CD4-positive, alpha-beta T cell treated with Interleukin-17A for 4 hours (primary cell): ENCODE data around the gene EXD3.
A peak's percentile ranks its signal among the peaks of the same experiment; 100 is the strongest.

ENCODE experiments used
- DNase-seq: peaks from one replicate; pipeline ENCODE4 v3.0.0-alpha.2; 2020; ENCODE audit warnings: mixed read lengths

The EXD3 gene

DNA sequence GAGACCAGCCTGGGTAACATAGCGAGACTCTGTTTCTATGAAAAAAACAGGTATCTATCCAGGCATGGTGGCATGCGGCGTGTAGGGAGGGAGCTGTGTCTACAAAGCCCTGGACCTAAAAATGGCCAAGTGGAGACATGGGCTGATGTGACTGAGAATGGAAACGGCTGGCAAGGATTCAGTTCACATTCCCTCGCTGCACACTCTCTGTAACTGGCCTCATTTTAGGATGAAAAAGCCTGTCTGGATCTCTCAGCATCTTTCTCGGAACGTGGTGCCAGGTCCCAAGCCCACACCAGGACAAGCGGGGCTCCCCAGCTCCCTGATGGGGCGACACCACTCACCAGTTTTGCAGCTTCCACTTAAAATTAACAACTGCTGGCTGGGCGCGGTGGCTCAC is 13.4 kb downstream of the EXD3 start:
- no peak for DNase-seq

DNA sequence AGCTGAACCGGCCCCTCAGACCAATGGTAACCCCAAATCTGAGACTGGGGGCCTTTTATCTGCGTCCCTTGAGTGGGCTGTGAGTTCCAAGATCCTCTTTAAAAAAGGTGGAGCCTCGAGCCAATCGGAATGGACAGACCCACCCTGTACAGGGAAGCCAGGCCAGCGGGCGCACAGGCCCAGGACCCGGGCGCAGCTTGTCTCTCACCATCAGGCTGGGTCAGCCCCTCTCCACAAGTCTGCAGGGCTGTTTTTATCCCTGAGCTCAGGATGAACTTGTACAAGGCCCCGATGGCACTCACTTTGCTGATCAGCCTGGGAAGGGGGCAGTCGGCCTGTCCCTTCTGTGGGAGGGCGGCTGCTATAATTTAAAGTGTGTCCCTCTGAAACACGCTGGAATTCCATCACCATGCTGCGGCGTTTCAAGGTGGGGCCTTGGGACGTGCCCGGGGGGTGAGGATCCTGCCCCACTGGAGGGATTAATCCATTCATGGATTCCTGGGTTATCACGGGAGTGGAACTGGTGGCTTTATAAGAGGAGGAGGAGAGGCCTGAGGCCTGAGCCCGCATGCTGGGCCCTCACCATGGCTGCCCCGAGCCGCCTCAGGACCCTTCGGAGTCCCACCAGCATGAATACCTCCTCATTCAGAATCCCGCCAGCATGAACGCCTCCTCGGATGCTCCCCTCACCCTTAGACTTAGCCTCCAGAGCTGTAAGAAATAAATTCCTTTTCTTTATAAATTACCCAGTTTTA is 14.1 kb downstream of the EXD3 start:
- no peak for DNase-seq

DNA sequence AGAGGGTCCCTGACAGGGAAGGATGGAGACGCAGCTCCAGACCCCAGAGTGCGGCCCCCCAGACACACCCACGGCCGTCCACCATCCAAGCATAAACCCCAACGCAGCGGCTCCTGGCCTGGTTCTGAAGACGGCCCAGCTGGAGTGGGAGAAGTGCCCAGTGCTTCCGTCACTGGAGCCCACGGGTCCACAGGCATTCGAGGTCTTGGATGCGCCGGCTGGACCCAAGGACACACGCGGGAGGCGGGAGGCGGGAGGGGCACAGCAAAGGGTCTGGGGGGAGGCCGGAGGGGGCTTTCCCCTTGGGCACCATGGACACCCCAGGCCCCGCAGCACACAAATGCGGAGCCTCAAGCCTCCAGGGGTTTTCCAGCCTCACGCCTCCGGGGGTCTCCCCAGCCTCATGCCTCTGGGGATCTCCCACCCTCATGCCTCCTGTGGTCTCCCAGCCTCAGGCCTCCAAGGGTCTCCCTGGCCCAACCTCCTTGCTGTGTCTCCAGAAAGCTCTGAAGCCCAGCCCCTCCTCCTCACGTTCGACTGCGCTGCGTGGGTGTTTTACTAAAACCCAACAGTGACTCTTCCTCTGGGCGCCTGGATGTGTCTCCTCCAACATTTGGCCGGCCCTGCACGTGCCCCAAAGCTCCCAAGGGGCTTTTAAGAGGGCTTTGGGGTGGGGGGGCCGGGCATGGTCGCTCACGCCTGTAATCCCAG is 15.2 kb downstream of the EXD3 start:
- DNase-seq = no peak

DNA sequence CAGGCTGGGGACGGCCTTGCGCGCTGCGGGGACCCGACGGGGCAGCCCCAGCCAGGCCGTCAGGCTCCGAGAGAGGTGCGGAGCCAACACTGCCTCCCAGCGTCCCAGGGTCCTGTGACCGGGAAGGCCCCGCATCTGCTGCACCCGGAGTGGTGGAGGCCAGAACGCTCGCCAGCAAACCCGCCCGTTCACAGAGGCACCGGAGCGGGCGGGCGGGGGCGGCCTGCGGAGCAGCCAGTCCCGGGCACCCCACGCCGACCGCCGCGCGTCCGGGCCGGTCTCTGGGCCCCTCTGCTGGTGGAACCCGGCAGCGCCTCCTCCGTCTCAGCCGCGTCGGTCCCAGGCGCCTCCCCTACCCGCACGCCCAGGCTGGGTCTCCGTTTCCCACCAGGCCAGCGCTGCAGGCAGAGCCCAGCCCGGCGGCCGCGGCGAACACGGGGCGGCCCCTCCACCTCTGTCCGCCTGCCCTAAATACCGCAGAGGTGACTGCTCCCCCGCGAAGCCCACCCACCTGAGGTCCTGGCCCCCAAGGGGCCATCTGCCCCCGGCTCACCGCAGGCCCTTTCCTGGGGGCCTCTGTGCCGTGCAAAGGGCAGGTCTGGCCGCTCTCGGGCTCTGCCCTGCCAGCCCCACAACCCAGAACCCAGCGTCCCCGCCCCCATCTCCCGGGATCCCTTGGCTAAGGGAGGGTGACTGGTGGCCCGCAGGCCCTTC is 15.9 kb downstream of the EXD3 start:
- DNase-seq = peak; percentile 75

DNA sequence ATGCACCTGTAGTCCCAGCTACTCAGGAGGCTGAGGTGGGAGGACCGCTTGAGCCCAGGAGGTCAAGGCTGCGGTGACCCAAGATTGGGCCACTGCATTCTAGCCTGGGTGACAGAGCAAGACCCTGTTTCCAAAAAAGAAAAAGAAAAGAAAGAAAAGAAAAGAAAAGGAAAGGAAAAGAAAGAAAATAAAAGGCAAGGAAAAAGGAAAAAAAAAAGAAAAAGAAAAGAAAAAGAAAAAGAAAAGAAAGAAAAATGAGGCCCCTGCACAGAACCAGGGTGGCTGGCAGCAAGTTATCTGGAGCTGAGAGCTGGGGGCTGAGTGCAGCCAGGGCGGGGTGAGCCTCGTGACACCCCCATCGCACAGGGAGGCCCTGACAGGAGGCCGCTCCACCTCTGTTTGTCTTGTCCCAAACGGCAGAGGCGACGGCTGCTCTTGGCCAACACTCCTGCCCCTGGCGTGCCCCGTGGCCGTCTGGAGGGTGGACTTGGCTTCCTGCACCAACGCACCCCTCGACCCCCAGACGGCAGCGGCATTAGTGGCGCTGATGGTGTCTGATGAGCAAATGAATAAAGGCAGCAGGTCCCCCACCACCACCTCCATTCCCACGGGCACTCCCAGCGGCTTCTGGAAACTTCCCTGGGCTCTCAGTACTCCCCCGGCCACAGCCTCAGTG is 16.7 kb downstream of the EXD3 start:
- DNase-seq = no peak

DNA sequence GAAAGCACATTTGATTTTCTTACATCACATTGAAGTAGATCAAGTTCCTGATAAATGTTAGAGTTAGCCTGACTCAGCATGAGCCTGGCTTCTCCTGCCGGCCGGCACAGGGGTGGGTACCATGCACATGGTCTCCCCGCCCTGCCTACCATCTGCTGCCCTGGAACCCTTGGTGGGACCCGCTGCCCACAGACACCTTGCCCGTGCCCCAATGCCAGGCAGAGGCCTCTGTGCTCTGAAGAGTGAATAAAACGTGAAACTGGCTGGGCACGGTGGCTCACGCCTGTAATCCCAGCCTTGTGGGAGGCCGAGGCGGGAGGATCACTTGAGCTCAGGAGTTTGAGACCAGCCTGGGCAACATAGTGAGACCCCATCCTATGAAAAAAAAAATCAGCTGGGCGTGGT is 17.3 kb downstream of the EXD3 start:
- DNase-seq = no peak

DNA sequence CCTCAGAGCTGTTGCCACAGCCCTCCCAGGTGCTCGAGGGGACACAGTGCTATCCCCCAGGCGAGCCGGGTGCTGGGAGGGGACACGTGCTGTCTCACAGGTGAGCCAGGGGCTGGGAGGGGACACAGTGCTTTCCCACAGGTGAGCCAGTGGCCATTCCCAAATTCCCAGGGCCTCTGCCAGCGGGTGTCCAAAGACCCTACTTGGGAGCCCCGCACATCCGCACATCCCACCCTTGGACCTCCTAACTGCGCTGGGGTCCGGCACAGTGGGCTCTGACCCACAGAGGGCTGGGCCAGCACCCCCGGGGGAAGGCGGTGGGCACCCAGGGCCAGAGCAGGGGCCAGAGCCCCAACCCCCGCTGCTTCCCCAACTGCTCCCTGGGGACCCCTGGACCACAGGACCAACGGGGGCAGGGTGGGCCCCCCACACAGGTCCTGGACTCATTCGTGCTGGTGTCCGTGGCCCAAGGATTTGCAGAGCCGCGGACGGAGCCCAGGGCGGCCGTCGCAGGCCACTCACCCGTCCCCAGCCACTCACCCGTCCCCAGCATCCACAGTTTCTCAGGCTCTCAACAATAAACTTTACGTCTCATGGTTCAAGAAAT is 17.9 kb downstream of the EXD3 start:
- no peak for DNase-seq

DNA sequence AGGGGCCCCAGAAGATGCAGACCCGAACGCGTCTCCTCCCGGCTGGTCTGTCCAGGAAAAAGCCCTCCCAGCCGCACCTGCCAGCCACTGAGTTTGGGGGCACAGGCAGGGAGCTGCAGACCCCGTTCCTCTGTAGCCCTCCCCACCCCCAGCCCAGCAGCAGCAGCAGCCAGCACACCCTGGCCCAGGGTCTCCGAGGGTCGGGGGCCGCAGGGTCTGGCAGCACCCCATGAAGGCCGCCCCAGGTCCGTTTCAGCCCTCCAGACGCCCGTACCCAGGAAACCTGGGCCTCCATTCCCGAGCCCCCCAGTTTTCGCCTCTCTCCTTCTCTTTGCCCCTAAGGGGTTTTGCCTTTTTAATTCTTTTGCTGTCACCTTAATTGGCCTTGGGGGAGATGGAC is 19.7 kb downstream of the EXD3 start:
- DNase-seq = no peak

DNA sequence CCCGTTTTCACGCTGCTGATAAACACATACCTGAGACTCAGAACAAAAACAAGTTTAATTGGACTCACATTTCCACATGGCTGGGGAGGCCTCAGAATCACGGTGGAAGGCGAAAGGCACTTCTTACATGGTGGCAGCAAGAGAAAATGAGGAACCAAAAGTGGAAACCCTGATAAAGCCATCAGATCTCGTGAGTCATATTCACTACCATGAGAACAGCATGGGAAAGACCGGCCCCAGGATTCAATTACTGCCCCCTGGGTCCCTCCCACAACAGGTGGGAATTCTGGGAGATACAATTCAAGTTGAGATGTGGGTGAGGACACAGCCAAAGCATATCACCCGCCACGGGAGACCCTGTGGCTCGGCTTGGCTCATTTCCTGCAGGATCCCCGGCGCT is 20.2 kb downstream of the EXD3 start:
- DNase-seq = no peak

DNA sequence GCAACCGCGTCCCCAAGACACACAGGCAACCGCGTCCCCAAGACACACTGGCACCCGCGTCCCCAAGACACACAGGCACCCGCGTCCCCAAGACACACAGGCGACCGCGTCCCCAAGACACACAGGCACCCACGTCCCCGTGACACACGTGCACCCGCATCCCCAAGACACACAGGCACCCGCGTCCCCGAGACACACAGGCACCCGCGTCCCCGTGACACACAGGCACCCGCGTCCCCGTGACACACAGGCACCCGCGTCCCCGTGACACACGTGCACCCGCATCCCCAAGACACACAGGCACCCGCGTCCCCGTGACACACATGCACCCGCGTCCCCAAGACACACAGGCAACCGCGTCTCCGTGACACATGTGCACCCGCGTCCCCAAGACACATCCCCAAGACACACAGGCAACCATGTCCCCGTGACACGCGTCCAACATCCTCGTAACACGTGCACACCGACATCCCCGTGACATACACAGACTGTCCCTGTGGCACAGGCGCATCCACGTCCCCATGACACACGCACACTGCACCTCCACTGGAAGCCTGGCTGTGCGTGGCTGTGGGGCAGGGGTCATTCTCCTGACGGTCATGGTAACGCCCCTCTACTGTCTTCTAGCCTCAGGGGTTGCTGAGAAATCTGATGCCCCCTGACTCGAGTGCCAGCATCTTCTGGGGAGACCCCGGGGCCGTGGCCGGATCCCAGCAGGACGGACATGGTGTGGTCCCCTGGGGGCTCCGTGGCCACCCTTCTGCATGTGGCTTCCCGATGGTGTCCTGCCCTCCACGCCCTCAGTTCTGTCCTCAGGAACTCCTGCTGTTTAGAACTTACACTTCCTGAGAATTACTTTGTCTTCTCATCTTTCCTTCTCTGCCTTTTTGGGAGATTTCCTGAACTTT is 24.1 kb downstream of the EXD3 start:
- DNase-seq = no peak

DNA sequence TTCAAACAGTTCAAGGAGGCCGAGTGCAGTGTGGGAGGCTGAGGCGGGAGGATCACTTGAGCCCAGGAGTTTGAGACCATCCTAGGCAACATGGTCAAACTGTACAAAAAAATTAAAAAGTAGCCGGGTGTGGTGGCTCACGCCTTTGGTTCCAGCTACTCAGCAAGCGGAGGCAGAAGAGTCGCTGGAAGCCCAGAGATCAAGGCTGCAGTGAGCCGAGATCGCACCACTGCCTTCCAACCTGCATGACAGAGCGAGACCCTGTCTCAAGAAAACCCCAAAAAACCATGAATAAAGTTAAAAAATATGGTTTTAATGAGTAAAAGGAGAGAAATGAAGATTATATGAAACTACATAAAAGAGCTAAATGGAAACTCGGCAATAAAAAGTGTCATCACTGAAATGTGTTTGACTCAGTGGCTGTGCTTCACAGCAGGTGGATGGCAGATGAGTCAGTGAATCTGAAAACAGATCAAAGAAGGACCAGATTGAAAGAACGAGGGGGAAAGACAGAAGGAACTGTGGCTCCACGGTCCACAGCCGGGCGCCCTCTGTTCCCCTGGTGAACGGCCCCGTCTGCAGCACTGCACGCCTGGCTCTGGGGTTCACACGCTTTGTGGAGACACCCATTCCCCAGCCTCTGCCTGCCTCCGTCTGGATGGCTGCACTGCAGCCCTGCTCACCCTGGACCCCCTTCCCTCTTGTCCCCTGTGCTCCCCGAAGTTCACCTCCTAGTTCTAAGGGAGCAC is 25.1 kb downstream of the EXD3 start:
- no peak for DNase-seq

DNA sequence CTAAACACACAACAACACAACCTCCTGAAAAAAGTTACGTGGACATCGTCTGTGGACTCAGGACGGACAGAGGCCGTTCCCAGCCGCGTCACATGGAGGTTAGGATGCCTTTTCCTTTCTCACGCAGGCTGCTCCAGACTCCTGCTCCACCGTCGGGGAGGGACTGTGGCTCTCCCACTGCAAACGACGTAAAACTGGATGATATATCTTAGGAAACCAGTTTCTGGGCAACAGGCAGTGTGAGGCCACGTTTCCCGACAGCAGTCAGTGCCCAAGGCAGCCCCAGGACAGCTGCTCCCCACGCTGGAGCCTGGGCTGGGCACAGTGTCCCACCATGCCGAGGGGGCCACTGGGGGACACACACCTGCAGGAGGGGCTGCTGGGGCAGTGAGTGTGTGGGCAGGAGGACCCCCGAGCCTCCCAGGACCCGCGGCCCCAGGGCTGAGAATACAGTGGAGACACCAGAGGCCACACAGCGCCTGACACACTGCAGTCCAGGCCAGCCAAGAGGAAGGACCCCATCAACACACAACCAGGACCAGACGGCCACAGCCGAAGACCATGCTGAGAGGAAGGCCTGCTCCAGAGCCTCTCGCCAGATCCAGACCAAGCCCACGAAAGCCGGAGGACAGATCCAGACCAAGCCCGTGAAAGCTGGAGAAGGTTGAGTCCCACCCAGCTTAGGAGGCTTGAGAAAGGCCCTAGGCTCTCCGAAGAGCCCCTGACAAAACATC is 26.2 kb downstream of the EXD3 start:
- DNase-seq = no peak

DNA sequence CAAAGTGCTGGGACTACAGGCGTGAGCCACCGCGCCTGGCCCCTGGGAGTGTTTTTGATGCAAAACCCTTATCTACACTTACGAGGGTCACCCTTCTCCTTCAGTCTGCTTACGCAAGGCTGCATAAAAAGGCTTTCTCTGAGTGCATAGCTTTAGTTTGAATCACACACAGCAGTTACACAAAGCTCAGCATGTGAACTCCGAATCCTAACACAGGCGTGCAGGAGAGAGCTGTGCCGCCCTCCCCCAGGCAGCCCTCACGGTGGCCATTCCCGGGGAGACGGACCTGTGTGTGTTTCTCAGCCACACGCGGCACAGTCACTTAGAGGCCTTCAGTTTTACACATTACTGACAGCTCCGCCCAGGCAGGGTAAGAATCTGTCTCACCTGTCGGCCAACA is 26.7 kb downstream of the EXD3 start:
- DNase-seq = no peak

DNA sequence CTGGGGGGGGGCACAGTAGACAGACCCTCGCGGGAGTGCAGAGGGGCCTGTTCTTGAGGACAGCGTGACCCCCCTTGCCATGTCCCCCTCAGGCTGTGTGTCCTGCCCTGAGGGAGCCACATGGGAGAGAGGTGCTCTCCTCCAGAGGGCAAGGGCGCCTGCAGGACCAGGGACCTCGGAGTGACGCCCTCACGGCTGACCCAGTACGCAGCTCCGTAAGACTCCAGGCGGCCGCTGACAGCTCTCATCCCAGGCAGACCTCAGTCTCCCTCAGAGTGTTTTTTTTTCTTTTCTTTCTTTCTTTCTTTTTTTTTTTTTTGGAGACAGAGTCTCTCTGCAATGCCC is 27.3 kb downstream of the EXD3 start:
- DNase-seq = no peak

DNA sequence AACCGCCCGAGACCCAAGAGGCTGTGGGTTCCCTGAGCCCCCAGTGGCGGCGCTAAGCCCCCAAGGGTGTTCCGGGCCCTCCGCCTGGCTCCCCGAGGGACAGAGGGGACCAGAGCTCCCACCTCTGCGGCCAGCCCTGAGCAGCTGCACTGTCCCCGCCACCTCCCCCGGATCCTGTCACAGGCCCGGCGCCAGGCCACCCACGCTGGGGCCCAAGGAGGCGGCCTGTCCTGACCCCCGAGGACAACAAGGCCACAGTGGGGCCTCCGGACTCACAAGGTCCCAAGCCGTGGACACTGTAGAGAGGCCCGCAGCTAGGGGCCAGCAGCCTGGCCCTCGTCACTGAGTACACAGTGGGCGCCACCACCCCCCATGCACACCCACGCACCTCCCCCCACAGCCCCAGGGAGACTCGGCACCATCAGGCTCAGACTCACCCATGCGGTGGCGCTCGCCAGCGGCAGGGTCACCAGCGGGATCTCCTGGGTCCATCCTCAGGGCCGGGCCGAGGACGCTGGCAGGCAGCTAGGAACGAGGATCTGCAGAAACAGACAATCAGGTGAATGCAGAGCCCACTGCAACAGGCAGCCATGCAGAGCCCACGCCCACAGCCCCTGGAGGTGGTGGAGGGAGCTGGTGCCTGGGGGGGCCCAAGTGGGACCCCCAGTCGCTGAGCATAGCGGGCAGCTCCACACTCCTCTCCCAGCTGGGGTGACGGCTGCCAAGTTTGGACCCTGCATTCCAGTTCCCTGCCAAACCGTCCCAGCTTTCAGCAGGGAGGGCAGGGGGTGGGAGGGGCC is 27.9 kb downstream of the EXD3 start:
- no peak for DNase-seq

DNA sequence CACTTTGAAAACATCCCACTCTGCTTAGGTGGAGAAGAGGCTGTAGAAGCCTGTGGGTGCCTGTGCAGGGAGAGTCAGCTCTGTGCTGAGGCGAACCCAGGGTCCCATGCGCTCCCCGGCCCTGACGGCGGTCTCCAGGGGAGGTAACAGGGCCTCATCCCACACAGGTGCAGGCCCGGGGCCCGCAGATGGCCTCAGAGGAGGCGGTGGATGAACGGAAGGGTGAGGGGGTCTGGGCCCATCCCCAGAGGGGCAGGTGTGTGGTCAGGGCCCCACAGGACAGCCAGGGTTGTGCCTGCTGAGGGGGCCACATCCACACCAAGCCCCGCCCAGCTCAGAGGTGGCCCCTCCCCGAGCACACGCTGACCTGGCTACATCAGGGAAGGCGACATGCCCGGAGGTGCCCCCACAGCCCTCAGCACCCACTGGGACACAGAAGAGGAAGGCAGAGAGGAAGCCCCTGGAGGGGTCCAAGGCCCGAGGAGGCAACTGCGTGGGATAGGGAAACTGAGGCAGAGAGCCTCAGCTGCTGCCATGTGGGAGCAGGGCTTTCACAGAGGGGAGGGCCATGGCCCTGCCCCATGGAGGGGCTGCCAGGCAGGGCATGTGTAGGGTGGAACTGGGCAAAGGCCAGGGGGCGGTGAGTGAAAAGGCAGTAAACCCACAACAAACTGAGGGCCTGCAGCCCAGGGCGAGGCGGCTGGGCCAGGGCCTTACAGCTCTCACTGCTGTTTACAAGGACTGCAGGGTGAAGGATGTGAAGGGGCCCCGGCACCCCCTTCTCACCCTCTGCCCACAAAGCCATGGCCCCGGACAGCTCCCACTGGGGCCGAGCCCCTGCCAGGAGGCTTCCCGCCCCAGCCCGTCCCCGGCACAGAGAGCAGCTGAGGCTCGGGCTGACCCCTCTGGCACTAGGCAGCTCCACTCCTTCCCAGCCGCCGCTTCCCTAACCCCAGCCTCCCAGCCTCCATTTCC is 29.5 kb downstream of the EXD3 start:
- DNase-seq = no peak

DNA sequence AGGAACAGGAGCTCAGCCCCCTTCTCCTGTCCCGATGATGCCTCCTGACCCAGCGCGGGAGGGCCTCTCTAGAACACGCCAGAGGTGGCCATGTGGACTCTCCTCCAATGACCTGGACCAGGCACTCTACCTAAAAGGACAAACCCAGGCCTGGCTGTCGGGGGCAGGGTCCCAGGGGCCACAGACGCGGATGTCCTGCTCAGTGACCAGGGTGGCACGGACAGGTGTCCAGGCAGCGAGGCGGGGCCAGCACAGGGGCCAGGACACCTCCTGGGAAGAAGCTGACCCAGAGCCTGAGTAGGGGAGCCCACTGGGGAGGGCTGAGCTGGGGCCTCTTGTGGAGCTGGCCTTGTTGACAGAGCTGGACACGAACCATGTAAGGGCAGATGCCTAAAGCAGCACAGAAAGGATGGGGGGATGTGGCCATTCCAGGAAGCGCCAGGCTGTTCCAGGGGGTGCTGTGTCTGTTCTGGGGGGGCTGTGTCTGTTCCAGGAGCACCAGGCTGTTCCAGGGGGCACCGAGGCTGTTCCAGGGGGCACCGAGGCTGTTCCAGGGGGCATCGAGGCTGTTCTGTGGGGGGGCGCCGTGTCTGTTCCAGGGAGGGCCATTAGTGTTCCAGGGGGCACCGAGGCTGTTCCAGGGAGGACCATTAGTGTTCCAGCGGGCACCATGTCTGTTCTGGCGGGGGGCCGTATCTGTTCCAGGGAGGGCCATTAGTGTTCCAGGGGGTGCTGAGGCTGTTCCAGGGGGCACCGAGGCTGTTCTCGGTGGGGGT is 30.5 kb downstream of the EXD3 start:
- no peak for DNase-seq

DNA sequence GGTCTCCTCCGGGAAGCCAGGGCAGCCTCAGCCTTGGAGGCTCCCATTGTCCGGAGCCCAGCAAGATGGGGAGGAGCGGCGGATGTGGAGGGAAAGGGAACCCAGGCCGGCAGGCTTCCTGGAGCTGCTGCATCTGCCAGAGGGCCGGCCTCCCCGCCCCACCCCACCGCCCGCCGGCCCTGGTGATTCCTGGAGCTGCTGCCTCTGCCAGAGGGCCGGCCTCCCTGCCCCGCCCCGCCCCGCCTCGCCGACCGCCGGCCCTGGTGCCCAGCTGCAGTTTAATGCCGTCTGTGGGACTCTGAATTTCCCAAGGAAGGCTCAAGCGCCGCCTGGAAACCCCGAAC is 31.6 kb downstream of the EXD3 start:
- DNase-seq = no peak
